Measurements from ENCODE around the gene MARCHF9. TPM values are rescaled to one million over a fixed set of nuclear protein-coding genes. Genes with fewer than 3 reads are reported as not detected.

The MARCHF9 gene
- total RNA-seq, 1 experiment from 2014 or later, result 21.8 TPM

GRCh38 chr12:57735952-57736740 lies 18.8 kb upstream of the MARCHF9 start:
- H3K27me3 ChIP-seq (ENCODE audit: insufficient read depth, low read length), result no peaks in the 10 kb centered on the region
- no peak overlapping the region for H3K9ac ChIP-seq (ENCODE audit: low read length)
- ATAC-seq, result no peak
- no peaks in the 10 kb centered on the region for H3K9me2 ChIP-seq (ENCODE audit: insufficient read depth)
- no peaks in the 10 kb centered on the region for H4K20me1 ChIP-seq (ENCODE audit: insufficient read depth)
- CTCF ChIA-PET, result no interaction called here
- intact Hi-C loops (cut with micrococcal nuclease), result no loop called here
- POLR2A ChIA-PET, result no interaction called here
- H3K79me2 ChIP-seq (ENCODE audit: insufficient read depth, low read length), result no peaks in the 10 kb centered on the region
- no peaks in the 10 kb centered on the region for H3K9me3 ChIP-seq (ENCODE audit: control insufficient read depth in 1 of 2, insufficient read depth in 1 of 2, low read depth in 1 of 2, low read length in 2 of 2)
- peaks cover 0 to 8% of the 10 kb centered on the region in 2 experiments; a peak in 3 of 4 replicates for H3K36me3 ChIP-seq (ENCODE audit: control insufficient read depth in 1 of 2, insufficient read depth in 2 of 2, low read length in 2 of 2)
- DNase-seq (ENCODE audit: low read depth, low spot score), result no peak
- H3K4me2 ChIP-seq (ENCODE audit: low read length), result no peak overlapping the region
- H2AFZ ChIP-seq (ENCODE audit: low read depth, low read length, poor library complexity, severe bottlenecking), result no peak overlapping the region
- peaks cover 0 to 3% of the 10 kb centered on the region in 2 experiments; a peak in 1 of 4 replicates for H3K4me1 ChIP-seq (ENCODE audit: control insufficient read depth in 1 of 2, insufficient read depth in 2 of 2, low read length in 2 of 2)
- no peak overlapping the region for H3K4me3 ChIP-seq (replicated peaks in 1 of 2; ENCODE audit: low read depth in 1 of 2, low read length in 2 of 2)
- RAD21 ChIA-PET (ENCODE audit: low non-redundant PET in 1 of 2, low total read pairs in 2 of 2, uncharacterized antibody in 2 of 2, unreplicated experiment in 2 of 2), result no interaction called here
- H3K27ac ChIP-seq (ENCODE audit: low read depth, low read length), result no peak overlapping the region
- TF ChIP-seq EZH2 (IDR thresholded peaks at IDR 0.05) (no peak), RAD21 (IDR thresholded peaks at IDR 0.05; ENCODE audit: low read depth) (no peak), EGR1 (IDR thresholded peaks at IDR 0.05; ENCODE audit: low read depth) (no peak), TCF7L2 (IDR thresholded peaks at IDR 0.05; ENCODE audit: borderline replicate concordance, extremely low read depth, insufficient read depth, insufficient read length) (no peak), CTCF (IDR thresholded peaks at IDR 0.05 in 2 of 3, conservative IDR thresholded peaks at IDR 0.05 in 1 of 3; ENCODE audit: borderline replicate concordance in 1 of 3, insufficient read depth in 1 of 3, low read depth in 2 of 3, low read length in 2 of 3) (no peak), POLR2AphosphoS5 (IDR thresholded peaks at IDR 0.05; ENCODE audit: low read depth, low read length) (no peak), ZNF274 (IDR thresholded peaks at IDR 0.05; ENCODE audit: low read depth, low read length) (no peak), YY1 (IDR thresholded peaks at IDR 0.05; ENCODE audit: extremely low read depth, insufficient replicate concordance, low read depth, low read length) (no peak), CEBPB (IDR thresholded peaks at IDR 0.05; ENCODE audit: low read depth) (no peak), ZFX (IDR thresholded peaks at IDR 0.05) (no peak), MAX (IDR thresholded peaks at IDR 0.05) (no peak)
- no TSS peak for BruUV-seq (replicated peaks)

Measured in HCT116 (cell line).